GM12872 (cell line): ENCODE results near the gene MIGA2.

Source experiments
- TF ChIP-seq, protein P1 (sequence below): IDR thresholded peaks from 3 replicates; pipeline ENCODE4 v1.5.1; 2011; ENCODE audit warnings: low read depth, mild to moderate bottlenecking, low read length, moderate library complexity; ENCODE audit not compliant: insufficient read depth

Gene MIGA2

DNA sequence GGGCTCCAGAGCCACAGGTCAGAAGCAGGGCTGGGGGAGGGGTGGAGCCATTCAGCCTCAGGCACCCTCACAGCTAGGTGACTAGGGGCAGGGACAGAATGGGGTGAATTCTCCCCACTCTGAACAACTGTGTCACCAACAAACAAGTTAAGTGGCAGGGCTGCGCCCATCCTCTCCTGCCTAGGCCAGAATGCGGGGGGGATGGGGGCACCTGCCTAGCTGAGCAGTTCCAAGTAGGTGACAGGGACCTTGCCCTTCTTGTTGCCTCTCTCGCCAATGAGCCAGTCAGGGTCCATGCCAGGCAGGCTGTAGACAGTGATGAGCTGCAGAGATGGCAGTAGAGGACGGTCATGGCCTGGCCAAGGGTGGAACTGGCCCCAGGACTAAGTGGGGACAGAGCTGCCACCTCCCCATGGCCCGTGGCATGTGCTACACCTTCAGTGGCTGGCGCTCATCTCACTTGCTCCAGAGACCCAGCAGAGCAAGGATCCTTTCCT lies 27.9 kb upstream of the MIGA2 start:
- TF ChIP-seq, protein P1, sequence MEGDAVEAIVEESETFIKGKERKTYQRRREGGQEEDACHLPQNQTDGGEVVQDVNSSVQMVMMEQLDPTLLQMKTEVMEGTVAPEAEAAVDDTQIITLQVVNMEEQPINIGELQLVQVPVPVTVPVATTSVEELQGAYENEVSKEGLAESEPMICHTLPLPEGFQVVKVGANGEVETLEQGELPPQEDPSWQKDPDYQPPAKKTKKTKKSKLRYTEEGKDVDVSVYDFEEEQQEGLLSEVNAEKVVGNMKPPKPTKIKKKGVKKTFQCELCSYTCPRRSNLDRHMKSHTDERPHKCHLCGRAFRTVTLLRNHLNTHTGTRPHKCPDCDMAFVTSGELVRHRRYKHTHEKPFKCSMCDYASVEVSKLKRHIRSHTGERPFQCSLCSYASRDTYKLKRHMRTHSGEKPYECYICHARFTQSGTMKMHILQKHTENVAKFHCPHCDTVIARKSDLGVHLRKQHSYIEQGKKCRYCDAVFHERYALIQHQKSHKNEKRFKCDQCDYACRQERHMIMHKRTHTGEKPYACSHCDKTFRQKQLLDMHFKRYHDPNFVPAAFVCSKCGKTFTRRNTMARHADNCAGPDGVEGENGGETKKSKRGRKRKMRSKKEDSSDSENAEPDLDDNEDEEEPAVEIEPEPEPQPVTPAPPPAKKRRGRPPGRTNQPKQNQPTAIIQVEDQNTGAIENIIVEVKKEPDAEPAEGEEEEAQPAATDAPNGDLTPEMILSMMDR: no peak

GRCh38 chr9:129008986-129009583 lies 27.3 kb upstream of the MIGA2 start:
- TF ChIP-seq, protein P1: no peak

- TF ChIP-seq, protein P1: no peak
Measured at GRCh38 chr9:129009584-129010141, 26.8 kb upstream of the MIGA2 start.

DNA sequence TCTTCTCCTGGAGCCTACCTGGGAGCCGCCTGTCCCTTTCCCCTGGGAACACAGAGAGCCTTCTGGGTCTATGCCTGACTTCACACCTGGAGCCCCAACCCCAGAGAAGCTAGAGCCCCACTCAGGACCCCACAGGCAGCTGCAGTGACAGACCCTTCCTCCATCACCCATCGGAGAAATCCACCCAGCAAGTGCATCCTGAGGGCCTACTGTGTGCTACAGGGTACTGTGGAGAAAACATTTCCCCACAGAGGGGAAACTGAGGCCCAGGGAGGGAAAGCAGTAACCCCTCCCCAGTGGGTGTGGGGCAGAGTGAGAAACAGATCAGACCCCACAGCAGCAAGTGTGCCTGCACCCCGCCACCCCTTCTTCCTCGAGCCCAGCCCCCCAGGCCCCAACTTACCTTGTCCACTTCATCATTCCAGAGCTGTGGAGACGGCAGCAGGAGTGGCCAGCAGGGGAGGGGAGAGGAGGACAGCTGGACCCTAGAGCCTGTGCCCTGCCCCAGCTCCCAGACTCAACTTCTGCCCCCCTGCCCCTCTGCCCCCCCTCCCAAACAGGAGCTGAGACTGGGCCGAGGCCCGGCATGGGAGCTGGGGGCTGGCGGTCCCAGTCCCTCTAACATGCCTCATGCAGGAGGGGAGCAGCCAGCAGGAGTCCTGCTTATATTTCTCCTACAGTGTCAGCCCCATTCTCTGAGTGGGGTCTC lies 26.0 kb upstream of the MIGA2 start:
- TF ChIP-seq, protein P1: no peak

DNA sequence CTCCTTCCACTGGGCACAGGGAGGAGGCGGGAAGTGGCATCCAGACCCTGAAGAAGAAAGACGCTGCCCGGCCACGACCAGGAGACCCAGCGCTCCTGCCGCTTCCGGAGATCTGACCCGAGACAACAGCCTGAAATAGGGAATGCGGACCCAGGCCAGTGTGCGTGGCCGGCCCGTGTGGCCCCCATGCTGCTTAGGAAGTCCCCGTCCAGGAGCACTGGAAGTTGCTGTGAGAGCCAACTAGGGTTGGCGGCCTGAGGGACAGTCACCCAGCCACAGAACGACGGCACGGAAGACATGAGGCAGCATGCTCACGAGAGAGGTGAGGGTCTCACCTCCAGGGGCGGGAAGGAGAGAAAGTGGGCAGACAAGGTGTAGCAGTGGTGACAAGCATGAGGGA lies 25.3 kb upstream of the MIGA2 start:
- TF ChIP-seq, protein P1: no peak

DNA sequence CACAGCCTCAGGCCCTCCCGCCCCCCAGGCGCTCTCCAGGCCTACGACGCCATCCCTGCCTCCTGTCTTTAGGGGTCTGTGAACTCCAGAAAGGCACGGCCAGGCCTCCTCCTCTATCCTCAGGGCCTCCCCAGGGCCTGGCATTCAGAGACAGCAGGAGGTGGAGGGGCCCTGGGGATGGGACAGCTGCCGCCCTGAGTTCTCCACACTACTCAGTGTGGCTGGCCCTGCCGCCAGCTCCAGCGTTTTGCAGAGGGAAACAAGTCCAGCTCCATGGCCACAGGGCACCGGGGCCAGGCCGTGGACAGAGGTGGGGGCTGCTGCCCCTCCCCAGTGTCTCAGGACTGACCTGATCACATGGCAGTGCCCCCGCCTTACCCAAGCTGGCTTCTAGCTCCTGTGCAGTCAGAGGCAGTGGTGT lies 24.7 kb upstream of the MIGA2 start:
- TF ChIP-seq, protein P1: no peak

GRCh38 chr9:129012343-129012742 lies 24.1 kb upstream of the MIGA2 start:
- TF ChIP-seq, protein P1: no peak
